Stimulated activated CD4-positive, alpha-beta T cell treated with anti-CD3 and anti-CD28 coated beads, Interleukin-4, amount 100 ng/mL, for 24 hours (primary cell): ENCODE data around the gene KCNE3.
"Not testable (repeated sequence)": the region's sequence is repeated elsewhere in the genome, so short reads cannot be mapped to it uniquely, and the experiment has no call there.

Source experiments
- DNase-seq: peaks from one replicate; pipeline ENCODE4 v3.0.0-alpha.2; 2020

The KCNE3 gene

GRCh38 chr11:74438681-74439080 lies 28.7 kb downstream of the KCNE3 start:
- no peak for DNase-seq

GRCh38 chr11:74437441-74438042 lies 29.8 kb downstream of the KCNE3 start:
- DNase-seq, result no peak

DNA sequence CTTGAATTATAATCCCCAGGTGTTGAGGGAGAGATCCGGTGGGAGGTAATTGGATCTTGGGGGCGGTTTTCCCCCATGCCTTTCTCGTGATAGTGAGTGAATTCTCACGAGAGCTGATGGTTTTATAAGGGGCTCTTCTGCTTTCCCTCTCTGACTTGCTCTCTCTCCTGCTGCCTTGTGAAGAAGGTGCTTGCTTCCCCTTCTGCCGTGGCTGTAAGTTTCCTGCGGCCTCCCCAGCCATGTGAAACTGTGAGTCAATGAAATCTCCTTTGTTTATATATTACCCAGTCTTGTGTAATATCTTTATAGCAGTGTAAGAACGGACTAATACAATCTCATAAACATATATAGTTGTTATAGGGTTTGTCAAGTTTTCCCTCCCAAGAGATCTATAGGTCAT lies 32.8 kb downstream of the KCNE3 start:
- no peak for DNase-seq

GRCh38 chr11:74429205-74429604 lies 38.1 kb downstream of the KCNE3 start:
- no peak for DNase-seq

- DNase-seq, result no peak
Measured at GRCh38 chr11:74427384-74427886, 39.9 kb downstream of the KCNE3 start.

DNA sequence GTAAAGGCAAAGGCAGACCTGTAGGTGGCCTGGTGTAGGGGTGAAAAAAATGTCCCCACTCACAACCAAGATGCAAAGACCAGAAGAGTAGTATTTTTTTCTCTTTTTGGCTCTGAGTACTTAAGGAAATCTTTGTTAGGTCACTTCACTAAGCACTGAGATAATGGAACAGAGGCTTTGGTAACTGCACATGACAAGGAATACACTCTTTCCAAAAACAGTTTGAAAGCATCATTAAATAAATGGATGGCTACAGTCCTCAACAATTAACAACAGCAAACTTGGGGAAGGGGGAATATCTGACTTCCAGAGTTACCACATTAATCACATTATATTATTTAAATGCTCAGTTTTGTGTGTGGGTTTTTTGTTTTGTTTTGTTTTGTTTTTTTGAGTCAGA lies 42.2 kb downstream of the KCNE3 start:
- DNase-seq, result no peak

GRCh38 chr11:74418509-74418895 lies 48.8 kb downstream of the KCNE3 start:
- DNase-seq, result no peak

DNA sequence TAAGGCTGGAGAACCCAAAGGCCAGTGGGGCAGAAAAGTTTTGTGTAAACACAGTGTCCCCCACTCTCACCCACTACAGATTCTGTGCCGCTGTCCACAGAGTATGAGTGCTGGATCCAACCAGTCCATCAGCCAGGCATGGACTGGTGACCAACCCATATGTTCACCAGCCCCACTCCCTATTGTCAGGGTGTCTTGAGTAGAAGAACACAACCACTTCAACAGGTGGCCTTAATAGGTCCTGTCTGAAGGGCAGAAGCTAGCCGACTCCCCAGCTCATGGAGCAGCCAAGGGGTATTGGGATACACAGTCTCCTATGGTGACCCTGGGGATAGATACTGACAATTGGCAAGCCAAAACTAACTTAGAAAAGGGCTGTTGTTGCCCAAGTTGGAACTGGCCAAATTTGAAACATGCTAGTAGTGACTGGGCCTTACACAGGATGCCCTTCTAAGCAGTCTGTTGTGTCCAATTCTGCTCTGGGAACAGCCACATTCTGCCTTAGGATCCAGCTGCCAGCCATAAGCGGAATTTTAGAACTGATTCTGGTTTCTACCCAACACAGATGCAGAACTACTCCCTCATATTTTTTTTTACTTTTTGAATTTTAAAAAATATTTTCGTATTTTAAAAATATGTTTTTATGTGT lies 49.4 kb downstream of the KCNE3 start:
- no peak for DNase-seq

DNA sequence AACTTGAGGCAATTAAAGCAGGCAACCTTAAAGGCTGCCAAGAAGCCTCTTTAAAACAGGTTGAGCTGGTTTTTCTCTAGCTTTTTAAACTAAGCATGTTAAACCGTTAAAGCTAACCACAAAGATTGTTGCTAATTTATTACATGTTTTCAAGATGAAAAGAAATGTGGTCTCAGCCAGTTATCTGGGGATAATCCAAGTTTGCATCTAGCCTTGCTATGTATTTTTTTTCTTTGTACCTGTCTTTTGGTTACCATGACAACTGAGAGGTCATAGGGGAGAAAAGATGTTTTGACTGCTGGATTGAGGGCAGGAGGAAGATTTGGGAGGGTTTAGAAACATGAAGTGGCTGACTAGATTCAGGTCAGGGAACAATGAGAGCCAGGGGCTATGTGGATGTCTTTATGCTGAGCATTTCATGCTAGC lies 50.0 kb downstream of the KCNE3 start:
- DNase-seq, result no peak

DNA sequence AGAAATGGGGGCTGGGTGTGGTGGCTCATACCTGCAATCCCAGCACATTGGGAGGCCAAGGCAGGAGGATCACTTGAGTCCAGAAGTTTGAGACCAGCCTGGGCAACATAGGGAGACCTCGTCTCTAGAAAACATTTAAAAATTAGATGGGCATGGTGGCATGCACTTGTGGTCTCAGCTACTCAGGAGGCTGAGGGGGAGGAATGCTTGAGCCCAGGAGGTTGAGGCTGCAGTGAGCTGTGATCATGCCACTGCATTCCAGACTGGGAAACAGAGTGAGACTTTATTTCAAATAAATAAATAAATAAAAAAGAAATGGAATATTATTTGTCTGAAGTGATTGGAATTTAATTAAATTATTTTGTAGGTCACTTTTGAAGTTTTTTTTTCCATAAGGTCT lies 50.4 kb downstream of the KCNE3 start:
- not testable (repeated sequence) for DNase-seq

- DNase-seq, result no peak
Measured at GRCh38 chr11:74412733-74413359, 54.5 kb downstream of the KCNE3 start.

- no peak for DNase-seq
Measured at GRCh38 chr11:74412321-74412720, 55.0 kb downstream of the KCNE3 start.

DNA sequence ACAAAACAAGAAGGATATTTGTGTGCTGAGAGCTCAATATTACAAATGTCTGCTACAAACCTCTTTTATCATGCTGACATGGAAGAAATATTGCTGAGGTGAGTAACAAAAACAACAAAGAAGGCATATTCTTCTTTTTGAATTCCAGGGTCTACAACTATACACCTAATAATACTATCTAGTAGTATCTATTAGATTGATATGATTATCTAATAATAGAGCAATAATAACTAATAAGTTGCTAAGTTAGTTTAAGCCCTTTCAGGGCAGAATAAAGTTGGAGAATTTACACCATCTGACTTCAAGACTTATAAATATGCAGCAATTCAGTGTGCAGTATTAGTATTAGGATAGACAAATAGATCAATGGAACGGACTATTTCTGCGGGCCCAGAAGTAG lies 57.7 kb downstream of the KCNE3 start:
- DNase-seq, result no peak
